Endodermal cell (in vitro differentiated cells): Measurements from ENCODE around the gene COL28A1. TPM values are rescaled to one million over a fixed set of nuclear protein-coding genes. Genes with fewer than 3 reads are reported as not detected.
A peak's percentile ranks its signal among the peaks of the same experiment; 100 is the strongest.

Experiments
- DNase-seq: peaks from one replicate; pipeline ENCODE4 v3.0.0-alpha.2; 2017
- H3K27ac ChIP-seq: 2 replicates; pipeline ENCODE4 v1.5.1; 2013; ENCODE audit warnings: mild to moderate bottlenecking, low read depth, low read length, moderate library complexity
- H3K27me3 ChIP-seq: 2 replicates; pipeline ENCODE4 v1.6.1; 2013; ENCODE audit warnings: mild to moderate bottlenecking, low read length, moderate library complexity; ENCODE audit not compliant: insufficient read depth, control insufficient read depth, poor library complexity, severe bottlenecking
- H3K36me3 ChIP-seq: 2 replicates; pipeline ENCODE4 v1.7.0; 2013; ENCODE audit warnings: mild to moderate bottlenecking, low read length, moderate library complexity; ENCODE audit not compliant: control insufficient read depth, insufficient read depth
- H3K4me1 ChIP-seq: one replicate; pipeline ENCODE4 v1.7.0; 2013; ENCODE audit warnings: low read length; ENCODE audit not compliant: control insufficient read depth, insufficient read depth
- H3K4me3 ChIP-seq: 2 replicates; pipeline ENCODE4 v1.5.1; 2013; ENCODE audit warnings: mild to moderate bottlenecking, low read length, moderate library complexity
- H3K9ac ChIP-seq: 2 replicates; pipeline ENCODE4 v1.6.1; 2013; ENCODE audit warnings: mild to moderate bottlenecking, low read length, moderate library complexity; ENCODE audit not compliant: poor library complexity, severe bottlenecking; ENCODE audit errors: extremely low read depth
- H3K9me3 ChIP-seq: 2 replicates; pipeline ENCODE4 v1.6.1; 2013; ENCODE audit warnings: mild to moderate bottlenecking, low read length, moderate library complexity; ENCODE audit not compliant: control insufficient read depth
- H3K27ac Mint-ChIP-seq: 2 replicates; pipeline ENCODE4 v1.8.0; 2020; ENCODE audit warnings: mixed read lengths
- H3K27me3 Mint-ChIP-seq: 2 replicates; pipeline ENCODE4 v1.8.0; 2021; ENCODE audit warnings: mild to moderate bottlenecking, mixed read lengths; ENCODE audit not compliant: insufficient read depth
- H3K36me3 Mint-ChIP-seq: 2 replicates; pipeline ENCODE4 v1.8.0; 2020; ENCODE audit warnings: low read depth, mixed read lengths
- H3K4me1 Mint-ChIP-seq: 2 replicates; pipeline ENCODE4 v1.8.0; 2020; ENCODE audit warnings: mixed read lengths
- H3K4me3 Mint-ChIP-seq: 2 replicates; pipeline ENCODE4 v1.8.0; 2020; ENCODE audit warnings: mild to moderate bottlenecking, moderate library complexity, mixed read lengths
- H3K9me3 Mint-ChIP-seq: 2 replicates; pipeline ENCODE4 v1.8.0; 2020; ENCODE audit warnings: mild to moderate bottlenecking, mixed read lengths
- WGBS, 2 experiments: methylation state at CpG; one replicate each; pipeline versions ENCODE4 v1.1.5 to v1.1.7; 2013; ENCODE audit warnings: missing lambda C conversion rate in 2 of 2, mixed read lengths in 1 of 2; ENCODE audit not compliant: insufficient coverage in 1 of 2, insufficient read length in 1 of 2; 5-methylcytosine and 5-hydroxymethylcytosine counted together
- total RNA-seq, 2 donors: library from RNA; stranded (reverse); fragmentation: NEBNext Ultra II Directional in 1 of 2; extraction: Animal tissue kit (Norgen Biotek cat#: 25700) in 1 of 2; gene quantifications; 2 replicates in 1 of 2; 3 replicates in 1 of 2; pipeline ENCODE4 v1.2.1, GENCODE V29; 2021
- TF ChIP-seq, protein P1 (sequence below): fragments of 200-600 bp; sonication (generic); conservative IDR thresholded peaks from 2 replicates; pipeline ENCODE4 v1.5.0; 2021; ENCODE audit warnings: antibody characterized with exemption, mild to moderate bottlenecking

COL28A1 gene
- total RNA-seq, 2 donors from 2014 or later = 0.44 to 1.2 TPM

GRCh38 chr7:7416031-7416858 lies 119.4 kb downstream of the COL28A1 start:
- H3K4me3 ChIP-seq = no peak overlapping the region
- Mint-ChIP-seq H3K4me3 (no peak overlapping the region), H3K36me3 (no peaks in the 10 kb centered on the region), H3K4me1 (no peaks in the 10 kb centered on the region), H3K27ac (peak overlapping the region; percentile 59), H3K27me3 (no peaks in the 10 kb centered on the region), H3K9me3 (no peaks in the 10 kb centered on the region)
- 75 to 87% methylated on average over 6 of the region's 6 CpGs for WGBS, 2 experiments
- H3K4me1 ChIP-seq = no peaks in the 10 kb centered on the region
- no peaks in the 10 kb centered on the region for H3K9me3 ChIP-seq
- H3K27me3 ChIP-seq = no peaks in the 10 kb centered on the region
- no peak overlapping the region for H3K27ac ChIP-seq
- H3K36me3 ChIP-seq = no peaks in the 10 kb centered on the region
- no peak overlapping the region for H3K9ac ChIP-seq
- peak; percentile 51 for DNase-seq
- TF ChIP-seq, protein P1, sequence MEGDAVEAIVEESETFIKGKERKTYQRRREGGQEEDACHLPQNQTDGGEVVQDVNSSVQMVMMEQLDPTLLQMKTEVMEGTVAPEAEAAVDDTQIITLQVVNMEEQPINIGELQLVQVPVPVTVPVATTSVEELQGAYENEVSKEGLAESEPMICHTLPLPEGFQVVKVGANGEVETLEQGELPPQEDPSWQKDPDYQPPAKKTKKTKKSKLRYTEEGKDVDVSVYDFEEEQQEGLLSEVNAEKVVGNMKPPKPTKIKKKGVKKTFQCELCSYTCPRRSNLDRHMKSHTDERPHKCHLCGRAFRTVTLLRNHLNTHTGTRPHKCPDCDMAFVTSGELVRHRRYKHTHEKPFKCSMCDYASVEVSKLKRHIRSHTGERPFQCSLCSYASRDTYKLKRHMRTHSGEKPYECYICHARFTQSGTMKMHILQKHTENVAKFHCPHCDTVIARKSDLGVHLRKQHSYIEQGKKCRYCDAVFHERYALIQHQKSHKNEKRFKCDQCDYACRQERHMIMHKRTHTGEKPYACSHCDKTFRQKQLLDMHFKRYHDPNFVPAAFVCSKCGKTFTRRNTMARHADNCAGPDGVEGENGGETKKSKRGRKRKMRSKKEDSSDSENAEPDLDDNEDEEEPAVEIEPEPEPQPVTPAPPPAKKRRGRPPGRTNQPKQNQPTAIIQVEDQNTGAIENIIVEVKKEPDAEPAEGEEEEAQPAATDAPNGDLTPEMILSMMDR = no peak

GRCh38 chr7:7414791-7415603 lies 120.7 kb downstream of the COL28A1 start:
- WGBS, 2 experiments = 95 to 100% methylated on average over 5 to 7 of the region's 7 CpGs
- no peaks in the 10 kb centered on the region for H3K9me3 Mint-ChIP-seq
- no peak overlapping the region for H3K4me3 Mint-ChIP-seq
- TF ChIP-seq, protein P1 = no peak
- H3K4me1 ChIP-seq = no peaks in the 10 kb centered on the region
- H3K27me3 Mint-ChIP-seq = no peaks in the 10 kb centered on the region
- H3K9me3 ChIP-seq = no peaks in the 10 kb centered on the region
- H3K4me3 ChIP-seq = no peak overlapping the region
- no peaks in the 10 kb centered on the region for H3K27me3 ChIP-seq
- no peaks in the 10 kb centered on the region for H3K36me3 Mint-ChIP-seq
- no peak for DNase-seq
- H3K4me1 Mint-ChIP-seq = no peaks in the 10 kb centered on the region
- H3K36me3 ChIP-seq = no peaks in the 10 kb centered on the region
- H3K9ac ChIP-seq = no peak overlapping the region
- no peak overlapping the region for H3K27ac ChIP-seq
- no peak overlapping the region for H3K27ac Mint-ChIP-seq

DNA sequence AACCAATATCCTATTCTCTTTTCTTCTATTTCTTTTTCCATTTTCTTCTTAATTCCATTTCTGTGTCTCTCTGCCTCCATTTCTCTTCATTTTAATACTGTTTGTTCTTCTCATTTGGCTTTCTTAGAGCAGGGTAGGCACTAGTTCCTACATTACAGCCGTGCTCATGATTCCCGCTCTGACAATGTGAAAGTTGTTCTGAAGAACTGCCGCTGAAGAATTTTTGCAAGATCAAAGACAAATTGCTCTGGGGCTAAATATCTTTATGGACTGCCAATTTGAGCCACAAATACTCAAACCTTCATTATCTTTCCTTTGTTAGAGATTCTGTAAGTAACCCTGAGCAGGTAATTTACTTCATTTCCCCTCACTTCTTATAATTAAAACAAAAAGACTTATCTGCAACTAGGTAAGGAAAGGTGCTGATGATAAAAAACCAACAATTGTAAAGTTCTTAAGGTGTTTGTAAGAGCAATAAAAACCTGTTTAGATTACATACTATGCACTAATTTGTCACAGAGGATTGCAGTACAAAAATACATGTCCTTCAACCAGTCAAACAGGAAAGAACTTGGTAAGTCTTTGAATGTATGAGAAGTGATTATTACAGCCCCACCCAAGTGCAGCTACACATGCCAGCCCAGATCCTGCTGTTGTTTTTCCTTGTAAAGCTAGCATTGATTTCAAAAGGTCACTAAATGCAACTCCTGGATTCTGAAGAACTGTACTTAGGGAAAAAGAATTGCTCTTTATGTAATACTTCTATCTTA lies 127.5 kb downstream of the COL28A1 start:
- H3K27me3 Mint-ChIP-seq = no peaks in the 10 kb centered on the region
- no peak overlapping the region for H3K4me3 ChIP-seq
- H3K4me1 ChIP-seq = no peaks in the 10 kb centered on the region
- no peak overlapping the region for H3K9ac ChIP-seq
- H3K27me3 ChIP-seq = no peaks in the 10 kb centered on the region
- H3K36me3 Mint-ChIP-seq = peaks cover 2% of the 10 kb centered on the region
- WGBS, 2 experiments = 96 to 100% methylated on average over 3 of the region's 3 CpGs
- peaks cover 15% of the 10 kb centered on the region for H3K9me3 ChIP-seq
- H3K9me3 Mint-ChIP-seq = peaks cover 9% of the 10 kb centered on the region
- no peak overlapping the region for H3K27ac ChIP-seq
- H3K4me1 Mint-ChIP-seq = peaks cover 6% of the 10 kb centered on the region
- H3K4me3 Mint-ChIP-seq = no peak overlapping the region
- H3K27ac Mint-ChIP-seq = no peak overlapping the region
- no peaks in the 10 kb centered on the region for H3K36me3 ChIP-seq
- no peak for DNase-seq
- TF ChIP-seq, protein P1 = no peak
